Astrocyte of the cerebellum (primary cell): ENCODE data around the gene RUVBL1.

Experiments
- DNase-seq: peaks from one replicate; pipeline ENCODE4 v3.0.0-alpha.2; 2011; ENCODE audit warnings: low read depth
- H3K4me3 ChIP-seq: 2 replicates; pipeline ENCODE4 v1.5.1; 2011; ENCODE audit warnings: mild to moderate bottlenecking, low read depth, low read length, moderate library complexity
- CTCF ChIP-seq: IDR thresholded peaks from 2 replicates; pipeline ENCODE4 v1.5.1; 2012; ENCODE audit warnings: low read length, low read depth, moderate library complexity, mild to moderate bottlenecking; ENCODE audit errors: missing control alignments
- in situ Hi-C: cut with HindIII; loops from 2 replicates; pipeline ENCODE4 v1.10.0; 2017; ENCODE audit warnings: low sequenced_read_pairs

Gene RUVBL1

DNA sequence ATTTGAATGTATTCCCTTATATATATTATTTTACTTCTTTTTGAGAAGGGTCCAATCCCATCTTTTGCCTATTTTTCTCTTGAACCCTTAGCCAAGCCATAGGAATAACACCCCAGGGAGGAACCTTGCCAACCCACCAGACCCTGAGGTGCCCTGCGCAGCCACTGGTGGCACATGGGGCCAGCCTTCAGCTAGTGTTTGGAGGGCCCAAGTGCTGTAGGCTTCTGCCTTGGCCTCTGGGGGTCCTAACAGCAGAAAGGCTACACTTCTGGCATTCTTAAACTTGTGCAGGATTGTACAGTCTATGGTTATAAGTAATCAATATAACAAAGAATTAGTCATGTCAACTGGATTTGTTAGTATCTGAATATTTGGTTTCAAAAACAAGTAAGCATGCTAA lies 34.5 kb downstream of the RUVBL1 start:
- in situ Hi-C loops: no loop called here
- TF ChIP-seq CTCF: no peak

DNA sequence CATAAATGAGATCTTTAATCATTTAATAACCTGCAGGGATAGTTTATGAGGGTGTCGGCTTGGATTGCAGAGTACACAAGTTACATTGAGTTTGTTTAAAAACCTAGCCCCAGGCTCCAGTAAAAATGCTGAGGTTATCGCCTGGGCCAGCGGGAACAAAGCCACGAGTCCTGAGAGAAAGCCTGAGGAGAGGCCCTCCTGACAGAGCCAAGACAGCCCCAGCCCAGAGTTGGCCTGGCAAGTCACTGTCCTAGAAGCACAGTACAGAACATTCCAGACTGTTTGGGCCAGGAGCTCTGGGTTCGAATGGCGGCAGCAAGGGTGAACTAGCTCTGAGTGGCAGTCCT lies 39.0 kb downstream of the RUVBL1 start:
- TF ChIP-seq CTCF: no peak
- in situ Hi-C loops: no loop called here
- no peak overlapping the region for H3K4me3 ChIP-seq
- DNase-seq: no peak

More for the DNA sequence above, 34.5 kb downstream of the RUVBL1 start:
- no peak for DNase-seq
- no peak overlapping the region for H3K4me3 ChIP-seq

GRCh38 chr3:128083980-128084674 lies 39.5 kb downstream of the RUVBL1 start:
- no peak overlapping the region for H3K4me3 ChIP-seq
- TF ChIP-seq CTCF: no peak
- in situ Hi-C loops: no loop called here
- no peak for DNase-seq

GRCh38 chr3:128083396-128083795 lies 40.2 kb downstream of the RUVBL1 start:
- no peak for DNase-seq
- in situ Hi-C loops: no loop called here
- no peak overlapping the region for H3K4me3 ChIP-seq
- no peak for TF ChIP-seq CTCF

DNA sequence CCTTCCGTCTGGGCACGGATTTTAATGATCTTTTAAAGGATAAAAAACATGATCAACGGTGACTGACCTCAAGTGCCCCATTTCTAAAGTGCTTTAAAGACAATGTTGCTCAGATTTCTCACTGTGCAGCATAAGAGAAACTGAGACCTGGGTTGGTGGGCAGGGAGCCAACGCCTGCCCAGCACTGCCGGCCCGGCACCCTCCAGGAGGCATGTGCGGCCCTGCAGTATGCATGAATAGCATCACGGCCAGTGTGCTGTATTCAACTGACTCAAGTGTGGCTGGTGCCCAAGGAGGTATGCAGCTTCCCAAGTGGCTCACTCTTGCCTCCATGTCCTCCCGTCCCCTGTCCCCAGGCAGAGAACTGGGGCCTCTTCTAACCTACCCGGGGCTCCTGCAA lies 41.1 kb downstream of the RUVBL1 start:
- H3K4me3 ChIP-seq: no peak overlapping the region
- in situ Hi-C loops: no loop called here
- DNase-seq: no peak
- TF ChIP-seq CTCF: no peak

GRCh38 chr3:128081846-128082245 lies 41.8 kb downstream of the RUVBL1 start:
- no peak for TF ChIP-seq CTCF
- no peak for DNase-seq

More at GRCh38 chr3:128081846-128082245, 41.8 kb downstream of the RUVBL1 start:
- in situ Hi-C loops: no loop called here
- H3K4me3 ChIP-seq: no peak overlapping the region
